Hindlimb muscle (tissue), 1 donor: Measurements from ENCODE around the gene BAZ2B. TPM values are rescaled to one million over a fixed set of nuclear protein-coding genes. Genes with fewer than 3 reads are reported as not detected.
"Not testable (repeated sequence)": the region's sequence is repeated elsewhere in the genome, so short reads cannot be mapped to it uniquely, and the experiment has no call there.

ENCODE experiments used
- DNase-seq: peaks from one replicate; pipeline ENCODE4 v3.0.0-alpha.2; 2013
- polyA plus RNA-seq: library from polyadenylated mRNA; unstranded; fragments of 120-200 nt; gene quantifications from one replicate; pipeline ENCODE4 v1.2.1, GENCODE V29; 2013; ENCODE audit not compliant: insufficient read length

The BAZ2B gene
- polyA plus RNA-seq, 1 donor, result 37.2 TPM

GRCh38 chr2:159573294-159573693 is 43.1 kb downstream of the BAZ2B start:
- no peak for DNase-seq

- DNase-seq, result no peak
Measured at GRCh38 chr2:159572459-159572858, 43.9 kb downstream of the BAZ2B start.

- no peak for DNase-seq
Measured at GRCh38 chr2:159571540-159572260, 44.6 kb downstream of the BAZ2B start.

DNA sequence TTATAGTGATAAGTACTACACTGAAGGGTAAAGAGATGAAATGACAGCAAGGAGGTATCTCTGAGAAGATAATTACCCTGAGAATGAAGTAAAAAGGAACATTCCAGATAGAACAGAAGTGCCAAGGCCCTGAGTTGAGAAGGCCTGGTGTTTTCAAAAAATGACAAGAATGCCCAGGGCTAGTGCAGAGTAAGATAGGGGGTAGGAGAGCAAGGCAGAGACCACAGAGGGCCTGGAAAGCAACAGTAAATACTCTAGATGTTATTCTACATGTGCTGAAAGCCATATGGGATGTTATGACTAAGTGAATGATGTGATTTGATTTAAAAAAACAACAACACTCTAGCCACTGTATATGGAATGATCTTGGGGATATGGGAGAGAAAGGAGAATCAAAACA is 52.3 kb downstream of the BAZ2B start:
- DNase-seq, result no peak

- DNase-seq, result no peak
Measured at GRCh38 chr2:159562248-159562647, 54.1 kb downstream of the BAZ2B start.

DNA sequence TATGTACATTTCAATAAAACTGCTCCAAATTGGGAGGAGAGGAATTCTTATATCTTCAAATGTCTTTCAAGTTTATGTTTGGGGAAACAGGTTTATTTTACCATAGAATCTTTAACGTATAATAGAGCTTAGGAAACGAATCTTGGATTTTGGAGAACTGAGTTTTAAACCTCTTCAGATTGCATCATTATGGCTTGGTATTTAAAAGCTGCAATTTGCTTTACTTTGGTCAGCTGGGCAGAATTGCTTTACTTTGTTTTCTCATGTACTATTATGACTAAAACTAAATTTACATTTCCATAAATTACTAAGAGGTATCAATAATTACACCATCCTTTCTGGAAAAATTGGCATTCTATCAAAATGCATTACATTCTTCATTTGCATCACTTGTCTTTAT is 54.6 kb downstream of the BAZ2B start:
- DNase-seq, result no peak

GRCh38 chr2:159561242-159561641 is 55.1 kb downstream of the BAZ2B start:
- no peak for DNase-seq

DNA sequence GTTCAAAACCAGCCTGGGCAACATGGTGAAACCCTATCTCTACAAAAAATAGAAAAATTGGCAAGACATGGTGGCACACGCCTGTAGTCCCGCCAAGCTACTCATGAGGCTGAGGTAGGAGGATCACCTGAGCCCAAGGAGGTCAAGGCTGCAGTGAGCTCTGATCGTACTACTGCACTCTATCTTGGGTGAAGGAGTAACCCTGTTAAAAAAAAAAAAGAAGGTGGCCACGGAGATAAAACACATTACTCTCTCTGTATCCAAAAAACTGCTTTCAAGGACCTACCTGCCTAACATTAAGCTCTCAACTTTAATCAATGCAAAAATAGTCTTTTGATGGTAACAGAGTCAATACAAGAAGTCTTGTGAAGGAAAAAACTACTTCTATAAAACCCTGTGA is 57.3 kb downstream of the BAZ2B start:
- DNase-seq, result no peak

DNA sequence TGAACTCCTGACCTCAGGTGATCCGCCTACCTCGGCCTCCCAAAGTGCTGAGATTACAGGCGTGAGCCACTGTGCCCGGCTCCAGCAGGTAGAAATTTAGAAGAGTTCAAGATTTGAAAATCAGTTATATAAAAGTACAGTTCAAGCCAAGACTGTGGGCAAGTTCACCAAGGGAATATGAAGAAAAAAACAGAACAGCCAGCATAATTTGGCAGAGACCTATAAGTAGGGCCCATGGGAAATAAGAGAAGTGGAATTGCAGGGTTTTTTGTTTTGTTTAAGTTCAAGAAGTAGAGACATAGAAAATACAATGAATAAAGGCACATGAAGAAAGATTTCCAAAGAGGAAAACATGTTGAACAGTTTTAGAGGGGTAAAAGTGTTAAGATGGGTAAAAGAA is 57.9 kb downstream of the BAZ2B start:
- DNase-seq, result no peak

DNA sequence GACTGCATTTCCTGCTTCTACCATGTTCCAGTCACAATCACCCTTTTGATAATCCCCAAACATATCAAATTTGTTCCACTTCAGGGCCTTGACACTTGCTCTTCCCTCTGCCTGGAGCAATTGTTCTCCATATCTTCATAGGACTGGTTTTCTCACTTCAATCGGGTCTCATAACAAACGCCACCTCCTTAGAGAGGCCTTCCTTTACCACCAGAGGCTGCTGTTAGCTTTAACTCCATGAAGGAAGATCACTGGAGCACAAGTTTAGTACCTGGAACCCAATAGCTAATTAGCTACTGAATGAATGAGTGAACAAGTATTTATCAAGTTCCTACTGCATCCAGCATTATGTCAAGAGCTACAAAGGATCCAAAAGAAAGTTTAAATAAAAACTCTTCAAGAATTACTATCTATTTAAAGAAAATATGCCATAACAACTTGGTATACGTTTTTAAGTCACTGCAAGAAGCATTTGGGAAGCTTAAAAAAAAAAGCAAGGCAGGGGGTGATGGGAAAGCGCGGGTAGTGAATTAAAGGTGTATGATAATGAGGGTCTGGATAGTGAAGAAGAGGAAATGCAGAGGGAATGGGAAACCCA is 58.8 kb downstream of the BAZ2B start:
- no peak for DNase-seq

- no peak for DNase-seq
Measured at GRCh38 chr2:159555651-159556392, 60.5 kb downstream of the BAZ2B start.

GRCh38 chr2:159553727-159554126 is 62.6 kb downstream of the BAZ2B start:
- DNase-seq, result no peak

DNA sequence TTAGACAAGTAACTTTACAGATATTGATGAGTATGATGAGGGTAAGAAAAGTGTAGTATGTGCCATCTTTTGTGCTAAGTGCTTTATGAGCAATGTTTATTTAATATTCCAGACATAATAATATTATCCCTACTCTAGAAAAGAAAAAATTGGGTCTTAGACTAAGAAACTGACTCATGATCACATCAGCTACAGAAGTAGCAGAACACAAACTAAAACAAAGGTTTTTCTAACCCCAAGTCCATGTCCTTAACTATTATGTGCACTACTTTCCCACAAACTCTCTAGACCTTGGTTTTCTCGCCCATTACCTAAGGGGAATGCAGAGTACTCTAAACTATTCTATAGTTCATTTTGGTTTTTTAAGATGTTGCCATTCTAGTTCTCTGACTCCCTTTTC is 64.5 kb downstream of the BAZ2B start:
- no peak for DNase-seq

- DNase-seq, result no peak
Measured at GRCh38 chr2:159550231-159550630, 66.1 kb downstream of the BAZ2B start.

DNA sequence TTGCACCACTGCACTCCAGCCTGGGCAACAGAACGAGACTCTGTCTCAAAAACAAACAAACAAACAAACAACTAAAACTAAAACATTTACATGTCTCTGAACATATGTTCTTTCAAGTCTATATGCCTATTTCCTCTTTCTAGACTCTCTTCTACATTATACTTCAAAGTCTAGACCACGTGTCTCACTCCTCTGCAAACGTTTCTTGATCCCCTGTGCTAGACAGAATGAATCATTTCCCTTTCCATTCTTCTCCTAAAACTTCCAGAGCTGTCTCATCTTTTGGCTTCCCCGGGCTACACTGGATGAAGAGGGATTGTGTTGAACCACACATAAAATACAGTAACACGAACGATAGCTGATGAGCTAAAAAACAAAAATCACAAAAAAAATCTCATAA is 67.1 kb downstream of the BAZ2B start:
- DNase-seq, result no peak

GRCh38 chr2:159546716-159547430 is 69.5 kb downstream of the BAZ2B start:
- DNase-seq, result peak; percentile 56

DNA sequence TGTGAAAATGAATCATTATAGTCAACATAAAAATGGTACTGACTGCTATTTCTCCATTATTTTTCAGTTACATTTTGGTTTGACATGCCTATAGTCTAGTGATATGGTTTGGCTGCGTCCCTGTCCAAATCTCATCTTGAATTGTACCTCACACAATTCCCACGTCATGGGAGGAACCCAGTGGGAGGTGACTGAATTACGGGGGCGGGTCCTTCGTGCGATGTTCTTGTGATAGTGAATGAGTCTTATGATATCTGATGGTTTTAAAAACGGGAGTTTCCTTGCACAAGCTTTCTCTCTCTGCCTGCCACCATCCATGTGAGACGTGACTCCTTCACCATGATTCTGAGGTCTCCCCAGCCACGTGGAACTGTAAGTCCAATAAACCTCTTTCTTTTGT is 70.3 kb downstream of the BAZ2B start:
- DNase-seq, result no peak

GRCh38 chr2:159545085-159545484 is 71.3 kb downstream of the BAZ2B start:
- no peak for DNase-seq

DNA sequence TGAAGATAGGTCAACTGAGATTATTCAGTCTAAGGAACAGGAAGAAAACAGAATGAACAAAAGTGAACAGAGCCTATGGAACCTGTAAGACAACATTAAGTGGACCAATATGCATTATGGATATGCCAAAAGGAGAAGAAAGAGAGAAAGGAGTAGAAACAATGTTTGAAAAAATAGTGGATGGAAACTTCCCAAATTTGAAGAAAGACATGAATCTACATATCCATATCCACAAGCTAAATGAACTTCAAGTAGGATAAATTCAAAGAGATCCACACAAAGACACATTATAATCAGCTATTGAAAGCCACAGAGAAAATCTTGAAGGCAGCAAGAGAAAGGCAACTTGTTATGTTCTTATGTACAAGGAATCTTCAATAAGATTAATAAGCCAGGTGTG is 74.2 kb downstream of the BAZ2B start:
- no peak for DNase-seq

- DNase-seq, result no peak
Measured at GRCh38 chr2:159539701-159540100, 76.6 kb downstream of the BAZ2B start.

GRCh38 chr2:159538801-159539200 is 77.5 kb downstream of the BAZ2B start:
- no peak for DNase-seq

GRCh38 chr2:159535261-159535660 is 81.1 kb downstream of the BAZ2B start:
- DNase-seq, result not testable (repeated sequence)

GRCh38 chr2:159531475-159531874 is 84.9 kb downstream of the BAZ2B start:
- no peak for DNase-seq
